SK-N-SH (cell line): ENCODE data around the gene GAS6.

ENCODE experiments used
- ELF1 ChIP-seq: IDR thresholded peaks from 2 replicates; pipeline ENCODE4 v1.4.0; 2012
- JUND ChIP-seq: IDR thresholded peaks from 2 replicates; pipeline ENCODE4 v1.4.0; 2012
- TAF1 ChIP-seq: IDR thresholded peaks from 2 replicates; pipeline ENCODE4 v1.6.1; 2012; ENCODE audit warnings: low read depth, mild to moderate bottlenecking, low read length, moderate library complexity, borderline replicate concordance
- ZBTB33 ChIP-seq: IDR thresholded peaks from 2 replicates; pipeline ENCODE4 v1.4.0; 2012; ENCODE audit warnings: low read depth, borderline replicate concordance
- TF ChIP-seq, protein P1 (sequence below): fragments of 200-600 bp; sonication (generic); IDR thresholded peaks from 2 replicates; pipeline ENCODE4 v1.6.1; 2017; ENCODE audit warnings: antibody characterized with exemption, mild to moderate bottlenecking, moderate library complexity
- TF ChIP-seq, protein P2 (sequence below): IDR thresholded peaks from 2 replicates; pipeline ENCODE4 v1.4.0; 2012; ENCODE audit warnings: low read depth

DNA sequence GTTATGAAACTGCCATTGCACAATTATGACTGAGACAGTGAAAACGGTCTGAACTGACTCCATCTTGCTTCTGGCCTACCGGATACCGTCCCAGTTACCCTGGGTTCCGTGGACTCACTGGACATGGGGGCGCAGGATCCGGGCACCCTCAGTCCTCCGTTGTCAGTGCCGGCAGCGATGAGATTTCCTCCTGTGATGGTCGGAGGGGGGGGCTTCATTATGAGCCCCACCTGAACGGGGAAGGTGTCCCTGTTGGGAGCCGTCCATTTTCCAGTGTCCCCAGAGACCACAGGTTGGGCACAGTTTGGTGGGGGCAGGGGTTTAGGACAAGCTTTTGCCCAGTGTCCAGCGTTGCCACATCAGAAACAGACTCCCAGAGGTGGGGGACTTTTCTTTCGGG, 81.4 kb downstream of the GAS6 start:
- TF ChIP-seq, protein P1, sequence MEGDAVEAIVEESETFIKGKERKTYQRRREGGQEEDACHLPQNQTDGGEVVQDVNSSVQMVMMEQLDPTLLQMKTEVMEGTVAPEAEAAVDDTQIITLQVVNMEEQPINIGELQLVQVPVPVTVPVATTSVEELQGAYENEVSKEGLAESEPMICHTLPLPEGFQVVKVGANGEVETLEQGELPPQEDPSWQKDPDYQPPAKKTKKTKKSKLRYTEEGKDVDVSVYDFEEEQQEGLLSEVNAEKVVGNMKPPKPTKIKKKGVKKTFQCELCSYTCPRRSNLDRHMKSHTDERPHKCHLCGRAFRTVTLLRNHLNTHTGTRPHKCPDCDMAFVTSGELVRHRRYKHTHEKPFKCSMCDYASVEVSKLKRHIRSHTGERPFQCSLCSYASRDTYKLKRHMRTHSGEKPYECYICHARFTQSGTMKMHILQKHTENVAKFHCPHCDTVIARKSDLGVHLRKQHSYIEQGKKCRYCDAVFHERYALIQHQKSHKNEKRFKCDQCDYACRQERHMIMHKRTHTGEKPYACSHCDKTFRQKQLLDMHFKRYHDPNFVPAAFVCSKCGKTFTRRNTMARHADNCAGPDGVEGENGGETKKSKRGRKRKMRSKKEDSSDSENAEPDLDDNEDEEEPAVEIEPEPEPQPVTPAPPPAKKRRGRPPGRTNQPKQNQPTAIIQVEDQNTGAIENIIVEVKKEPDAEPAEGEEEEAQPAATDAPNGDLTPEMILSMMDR = no peak
- TF ChIP-seq TAF1 (no peak), ZBTB33 (no peak), ELF1 (no peak), JUND (no peak)
- TF ChIP-seq, protein P2, sequence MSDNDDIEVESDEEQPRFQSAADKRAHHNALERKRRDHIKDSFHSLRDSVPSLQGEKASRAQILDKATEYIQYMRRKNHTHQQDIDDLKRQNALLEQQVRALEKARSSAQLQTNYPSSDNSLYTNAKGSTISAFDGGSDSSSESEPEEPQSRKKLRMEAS = no peak
